SK-N-SH treated with all-trans-retinoic acid at 6 μM for 48 hours (cell line): ENCODE data around the gene EBP.

Source experiments
- CREB5 ChIP-seq: fragments of 250-450 bp; sonication (Bioruptor Pico); IDR thresholded peaks from 2 replicates; pipeline ENCODE4 v1.5.1; 2020; ENCODE audit warnings: low read depth, mild to moderate bottlenecking, moderate library complexity
- OSR1 ChIP-seq: fragments of 250-450 bp; sonication (Bioruptor Pico); IDR thresholded peaks from 2 replicates; pipeline ENCODE4 v1.8.0; 2022; ENCODE audit warnings: moderate library complexity, mild to moderate bottlenecking, inconsistent platforms
- PPARA ChIP-seq: fragments of 250-450 bp; sonication (Bioruptor Pico); IDR thresholded peaks from 2 replicates; pipeline ENCODE4 v1.5.0; 2020; ENCODE audit warnings: mild to moderate bottlenecking, borderline replicate concordance
- RARB ChIP-seq: fragments of 250-450 bp; sonication (Bioruptor Pico); IDR thresholded peaks from 2 replicates; pipeline ENCODE4 v1.8.0; 2021; ENCODE audit warnings: mild to moderate bottlenecking, moderate library complexity
- TCF4 ChIP-seq: fragments of 250-450 bp; sonication (Bioruptor Pico); IDR thresholded peaks from 2 replicates; pipeline ENCODE4 v1.8.0; 2021; ENCODE audit warnings: mild to moderate bottlenecking, moderate library complexity, borderline replicate concordance
- ZC3H10 ChIP-seq: fragments of 250-450 bp; sonication (Bioruptor Pico); IDR thresholded peaks from 2 replicates; pipeline ENCODE4 v1.5.1; 2021; ENCODE audit warnings: mild to moderate bottlenecking, moderate library complexity
- ZFP3 ChIP-seq: fragments of 250-450 bp; sonication (Bioruptor Pico); IDR thresholded peaks from 2 replicates; pipeline ENCODE4 v1.5.0; 2020; ENCODE audit warnings: mild to moderate bottlenecking, moderate library complexity
- ZNF565 ChIP-seq: fragments of 450-650 bp; formaldehyde crosslinking; conservative IDR thresholded peaks from 2 replicates; pipeline ENCODE4 v1.5.0; 2020; ENCODE audit warnings: low read depth, mild to moderate bottlenecking, moderate library complexity
- TF ChIP-seq, protein P1 (sequence below): fragments of 250-450 bp; sonication (Bioruptor Pico); IDR thresholded peaks from 2 replicates; pipeline ENCODE4 v1.8.0; 2021; ENCODE audit warnings: low read depth, mild to moderate bottlenecking, moderate library complexity, borderline replicate concordance

GRCh38 chrX:48560056-48560455 lies 38.4 kb downstream of the EBP start:
- TF ChIP-seq RARB (CRISPR knock-in tag) (no peak), ZFP3 (CRISPR knock-in tag) (no peak), PPARA (no peak), ZC3H10 (CRISPR knock-in tag) (no peak), ZNF565 (CRISPR knock-in tag) (no peak), OSR1 (no peak), CREB5 (CRISPR knock-in tag) (no peak), TCF4 (no peak)
- TF ChIP-seq, protein P1, sequence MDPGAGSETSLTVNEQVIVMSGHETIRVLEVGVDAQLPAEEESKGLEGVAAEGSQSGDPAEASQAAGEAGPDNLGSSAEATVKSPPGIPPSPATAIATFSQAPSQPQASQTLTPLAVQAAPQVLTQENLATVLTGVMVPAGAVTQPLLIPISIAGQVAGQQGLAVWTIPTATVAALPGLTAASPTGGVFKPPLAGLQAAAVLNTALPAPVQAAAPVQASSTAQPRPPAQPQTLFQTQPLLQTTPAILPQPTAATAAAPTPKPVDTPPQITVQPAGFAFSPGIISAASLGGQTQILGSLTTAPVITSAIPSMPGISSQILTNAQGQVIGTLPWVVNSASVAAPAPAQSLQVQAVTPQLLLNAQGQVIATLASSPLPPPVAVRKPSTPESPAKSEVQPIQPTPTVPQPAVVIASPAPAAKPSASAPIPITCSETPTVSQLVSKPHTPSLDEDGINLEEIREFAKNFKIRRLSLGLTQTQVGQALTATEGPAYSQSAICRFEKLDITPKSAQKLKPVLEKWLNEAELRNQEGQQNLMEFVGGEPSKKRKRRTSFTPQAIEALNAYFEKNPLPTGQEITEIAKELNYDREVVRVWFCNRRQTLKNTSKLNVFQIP (CRISPR knock-in tag) = no peak
